ENCODE data around the gene MMP8.

Gene MMP8

GRCh38 chr11:102762361-102762767, 37.6 kb upstream of the MMP8 start:
- H3K36me3 ChIP-seq = no peaks in the 10 kb centered on the region
- no peaks in the 10 kb centered on the region for H3K9me3 ChIP-seq (ENCODE audit: severe bottlenecking)
- no peak overlapping the region for H3K27ac ChIP-seq
- H3K27me3 ChIP-seq (ENCODE audit: insufficient read depth, low read depth, severe bottlenecking) = no peaks in the 10 kb centered on the region
- no peak for DNase-seq
- no peak overlapping the region for H3K4me3 ChIP-seq (ENCODE audit: low read depth, low read length)
- TF ChIP-seq CTCF (IDR thresholded peaks at IDR 0.05; ENCODE audit: low read depth, low read length) = no peak

GRCh38 chr11:102761646-102762238, 37.0 kb upstream of the MMP8 start:
- no peaks in the 10 kb centered on the region for H3K27me3 ChIP-seq (ENCODE audit: insufficient read depth, low read depth, severe bottlenecking)
- no peaks in the 10 kb centered on the region for H3K36me3 ChIP-seq
- H3K4me3 ChIP-seq (ENCODE audit: low read depth, low read length) = no peak overlapping the region
- H3K9me3 ChIP-seq (ENCODE audit: severe bottlenecking) = no peaks in the 10 kb centered on the region
- H3K27ac ChIP-seq = no peak overlapping the region
- no peak for TF ChIP-seq CTCF (IDR thresholded peaks at IDR 0.05; ENCODE audit: low read depth, low read length)
- DNase-seq = no peak

- Histone ChIP-seq H3K4me3 (ENCODE audit: low read depth, low read length) (no peak overlapping the region), H3K27ac (no peak overlapping the region), H3K9me3 (ENCODE audit: severe bottlenecking) (no peaks in the 10 kb centered on the region), H3K27me3 (ENCODE audit: insufficient read depth, low read depth, severe bottlenecking) (no peaks in the 10 kb centered on the region), H3K36me3 (no peaks in the 10 kb centered on the region)
- TF ChIP-seq CTCF (IDR thresholded peaks at IDR 0.05; ENCODE audit: low read depth, low read length) = no peak
- DNase-seq = no peak
Observed at GRCh38 chr11:102760344-102761035, 35.7 kb upstream of the MMP8 start.

GRCh38 chr11:102757823-102758549, 33.2 kb upstream of the MMP8 start:
- Histone ChIP-seq H3K4me3 (ENCODE audit: low read depth, low read length) (no peak overlapping the region), H3K27ac (no peak overlapping the region), H3K27me3 (ENCODE audit: insufficient read depth, low read depth, severe bottlenecking) (no peaks in the 10 kb centered on the region), H3K9me3 (ENCODE audit: severe bottlenecking) (no peaks in the 10 kb centered on the region), H3K36me3 (no peaks in the 10 kb centered on the region)
- no peak for DNase-seq
- no peak for TF ChIP-seq CTCF (IDR thresholded peaks at IDR 0.05; ENCODE audit: low read depth, low read length)

GRCh38 chr11:102753267-102753666, 28.5 kb upstream of the MMP8 start:
- Histone ChIP-seq H3K27ac (no peak overlapping the region), H3K36me3 (no peaks in the 10 kb centered on the region), H3K9me3 (ENCODE audit: severe bottlenecking) (no peaks in the 10 kb centered on the region), H3K27me3 (ENCODE audit: insufficient read depth, low read depth, severe bottlenecking) (no peaks in the 10 kb centered on the region), H3K4me3 (ENCODE audit: low read depth, low read length) (no peak overlapping the region)
- DNase-seq = no peak
- no peak for TF ChIP-seq CTCF (IDR thresholded peaks at IDR 0.05; ENCODE audit: low read depth, low read length)

Measured in WERI-Rb-1 (cell line).